Breast epithelium (tissue), 3 donors: ENCODE results near the gene ZMYND8.

Experiments used
- CTCF ChIP-seq, 3 donors: fragments of 450-650 bp; IDR thresholded peaks; one replicate each; pipeline ENCODE4 v1.5.1; 2016 to 2017; ENCODE audit warnings: antibody characterized with exemption in 3 of 3, mild to moderate bottlenecking in 3 of 3, moderate library complexity in 3 of 3
- POLR2A ChIP-seq: fragments of 450-650 bp; IDR thresholded peaks from one replicate; pipeline ENCODE4 v1.6.1; 2016; ENCODE audit warnings: antibody characterized with exemption, mild to moderate bottlenecking, moderate library complexity
- POLR2AphosphoS5 ChIP-seq, 3 donors: sonication (generic); formaldehyde crosslinking; IDR thresholded peaks; one replicate each; pipeline ENCODE4 v1.6.1; 2017; ENCODE audit warnings: antibody characterized with exemption in 3 of 3

- TF ChIP-seq CTCF (IDR thresholded peaks at IDR 0.05): no peak
- no peak for TF ChIP-seq POLR2AphosphoS5 (IDR thresholded peaks at IDR 0.05)
- TF ChIP-seq POLR2A: no peak
Observed at GRCh38 chr20:47309394-47309793, 47.1 kb downstream of the ZMYND8 start.
